ENCODE results near the gene CUL7. TPM values are rescaled to one million over a fixed set of nuclear protein-coding genes. Genes with fewer than 3 reads are reported as not detected.

CUL7 gene
- total RNA-seq, 1 donor from 2014 or later, result 7.0 TPM

DNA sequence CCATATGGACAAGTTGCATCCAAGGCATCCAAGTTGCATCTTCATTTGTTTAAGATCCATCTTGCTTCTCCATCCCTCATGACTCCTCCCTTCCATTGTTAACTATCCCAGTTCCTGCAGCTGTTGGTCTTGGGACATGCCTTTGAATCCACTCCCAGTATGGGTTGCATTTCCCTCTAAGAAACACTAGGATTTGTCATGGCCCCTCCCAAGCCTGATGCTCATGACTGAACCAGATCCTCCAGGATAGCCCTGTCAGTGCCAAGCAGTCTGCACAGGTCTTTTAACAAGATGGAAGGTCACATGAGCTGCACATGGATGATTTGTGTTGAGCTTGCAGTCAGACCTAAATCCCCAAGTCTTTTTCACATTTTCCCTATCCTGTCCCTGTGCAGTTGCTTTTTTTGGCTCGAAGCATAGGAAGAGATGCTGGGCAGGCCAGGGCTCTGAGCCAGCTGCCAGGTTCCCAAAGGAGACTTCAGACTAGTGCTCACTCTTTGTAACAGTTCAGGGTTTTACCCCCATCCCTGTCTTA is 65.1 kb downstream of the CUL7 start:
- Histone ChIP-seq H3K4me3 (no peak overlapping the region), H3K36me3 (peaks cover 29% of the 10 kb centered on the region), H3K4me1 (peaks cover 54% of the 10 kb centered on the region), H3K27me3 (ENCODE audit: low read depth) (no peaks in the 10 kb centered on the region), H3K27ac (replicated peaks) (no peak overlapping the region), H3K9me3 (replicated peaks) (no peaks in the 10 kb centered on the region)
- no peak for TF ChIP-seq CTCF (IDR thresholded peaks at IDR 0.05; ENCODE audit: borderline replicate concordance)
- intact Hi-C loops (cut with micrococcal nuclease), result no loop called here
- no peak for DNase-seq

Other genes with a start within 250 kb of the CUL7 start
- gene RPL7L1, start 174.2 kb downstream of the CUL7 start, total RNA-seq, result 42.2 TPM
- not detected for gene PTCRA, start 137.8 kb downstream of the CUL7 start, total RNA-seq
- 20.1 TPM for gene CNPY3, start 124.4 kb downstream of the CUL7 start, total RNA-seq
- 0.77 TPM for gene GNMT, start 93.1 kb downstream of the CUL7 start, total RNA-seq
- gene PEX6, start 74.7 kb downstream of the CUL7 start, total RNA-seq, result 28.9 TPM
- 32.7 TPM for gene PPP2R5D, start 69.3 kb downstream of the CUL7 start, total RNA-seq
- 32.6 TPM for gene MEA1, start 39.9 kb downstream of the CUL7 start, total RNA-seq
- gene KLHDC3, start 39.6 kb downstream of the CUL7 start, total RNA-seq, result 108 TPM
- gene RRP36, start 32.2 kb downstream of the CUL7 start, total RNA-seq, result 24.8 TPM
- 94.9 TPM for gene MRPL2, start 5.6 kb upstream of the CUL7 start, total RNA-seq
- gene KLC4, start 5.8 kb upstream of the CUL7 start, total RNA-seq, result 36.1 TPM
- gene PTK7, start 22.5 kb upstream of the CUL7 start, total RNA-seq, result 2.6 TPM
- 61.8 TPM for gene SRF, start 117.4 kb upstream of the CUL7 start, total RNA-seq
- 14.7 TPM for gene CUL9, start 128.3 kb upstream of the CUL7 start, total RNA-seq
- 27.7 TPM for gene DNPH1, start 175.6 kb upstream of the CUL7 start, total RNA-seq
- gene TTBK1, start 189.6 kb upstream of the CUL7 start, total RNA-seq, result 0.27 TPM
- not detected for gene SLC22A7, start 244.4 kb upstream of the CUL7 start, total RNA-seq